AG09319 (cell line): Measurements from ENCODE around the gene HLA-DRB1.
"Not testable (repeated sequence)": the region's sequence is repeated elsewhere in the genome, so short reads cannot be mapped to it uniquely, and the experiment has no call there.

Experiments
- DNase-seq: peaks from one replicate; pipeline ENCODE4 v3.0.0-alpha.2; 2010; ENCODE audit warnings: low read depth; ENCODE audit errors: extremely low read depth
- TF ChIP-seq, protein P1 (sequence below): IDR thresholded peaks from 2 replicates; pipeline ENCODE4 v1.5.1; 2011; ENCODE audit warnings: low read depth, mild to moderate bottlenecking, inconsistent platforms, low read length, moderate library complexity

Gene HLA-DRB1

DNA sequence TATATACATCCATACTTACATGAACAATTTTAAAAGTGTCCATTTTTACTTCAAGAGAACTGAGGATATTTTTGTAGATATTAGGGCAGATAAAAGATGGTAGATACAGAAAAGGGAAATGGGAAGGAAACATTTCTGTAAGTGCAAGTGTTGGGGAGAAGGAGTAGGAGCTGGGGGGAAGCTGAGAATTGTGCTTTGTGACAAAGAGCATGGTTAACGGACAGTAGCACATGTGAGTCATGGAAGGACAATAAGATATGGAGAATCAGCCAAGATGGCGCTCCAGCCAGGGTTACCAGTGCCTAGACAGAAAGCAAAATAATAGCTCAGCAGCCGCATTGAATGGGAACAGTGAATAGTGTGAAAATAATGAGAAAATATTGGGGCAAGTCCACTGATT, 12.7 kb upstream of the HLA-DRB1 start:
- no peak for DNase-seq
- TF ChIP-seq, protein P1, sequence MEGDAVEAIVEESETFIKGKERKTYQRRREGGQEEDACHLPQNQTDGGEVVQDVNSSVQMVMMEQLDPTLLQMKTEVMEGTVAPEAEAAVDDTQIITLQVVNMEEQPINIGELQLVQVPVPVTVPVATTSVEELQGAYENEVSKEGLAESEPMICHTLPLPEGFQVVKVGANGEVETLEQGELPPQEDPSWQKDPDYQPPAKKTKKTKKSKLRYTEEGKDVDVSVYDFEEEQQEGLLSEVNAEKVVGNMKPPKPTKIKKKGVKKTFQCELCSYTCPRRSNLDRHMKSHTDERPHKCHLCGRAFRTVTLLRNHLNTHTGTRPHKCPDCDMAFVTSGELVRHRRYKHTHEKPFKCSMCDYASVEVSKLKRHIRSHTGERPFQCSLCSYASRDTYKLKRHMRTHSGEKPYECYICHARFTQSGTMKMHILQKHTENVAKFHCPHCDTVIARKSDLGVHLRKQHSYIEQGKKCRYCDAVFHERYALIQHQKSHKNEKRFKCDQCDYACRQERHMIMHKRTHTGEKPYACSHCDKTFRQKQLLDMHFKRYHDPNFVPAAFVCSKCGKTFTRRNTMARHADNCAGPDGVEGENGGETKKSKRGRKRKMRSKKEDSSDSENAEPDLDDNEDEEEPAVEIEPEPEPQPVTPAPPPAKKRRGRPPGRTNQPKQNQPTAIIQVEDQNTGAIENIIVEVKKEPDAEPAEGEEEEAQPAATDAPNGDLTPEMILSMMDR: no peak

DNA sequence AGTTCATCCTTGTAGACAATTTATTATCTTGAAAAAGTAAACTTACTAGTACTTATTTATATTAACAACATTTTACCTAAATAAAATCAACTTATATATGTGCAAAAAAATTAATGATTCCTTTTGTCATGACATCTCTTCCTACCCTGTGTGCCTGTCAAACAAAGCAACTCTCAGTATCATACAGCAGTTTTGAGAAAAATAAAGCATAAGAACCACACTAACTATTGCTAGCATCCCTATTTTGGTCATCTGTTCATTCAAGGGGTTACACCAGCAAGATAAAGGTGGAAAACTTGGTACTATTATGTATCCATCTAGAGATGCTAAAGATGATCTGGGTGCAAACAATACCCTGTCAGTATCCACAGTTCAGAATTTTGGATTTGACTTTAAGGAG, 7.4 kb upstream of the HLA-DRB1 start:
- DNase-seq: no peak
- TF ChIP-seq, protein P1: no peak

DNA sequence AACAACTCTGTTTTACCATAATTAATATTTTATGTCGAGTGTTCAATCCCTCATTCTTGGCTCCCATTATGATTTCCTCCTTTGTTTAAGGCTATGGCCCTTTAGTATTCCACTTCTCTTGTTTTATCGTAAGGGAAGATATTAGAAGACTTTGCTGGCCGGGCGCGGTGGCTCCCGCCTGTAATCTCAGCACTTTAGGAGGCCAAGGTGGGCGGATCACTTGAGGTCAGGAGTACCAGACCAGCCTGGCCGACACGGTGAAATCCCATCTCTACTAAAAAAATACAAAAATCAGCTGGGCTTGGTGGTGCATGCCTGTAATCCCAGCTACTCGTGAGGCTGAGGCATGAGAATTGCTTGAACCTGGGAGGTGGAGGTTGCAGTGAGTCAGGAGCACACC, 1.1 kb upstream of the HLA-DRB1 start:
- DNase-seq: not testable (repeated sequence)

DNA sequence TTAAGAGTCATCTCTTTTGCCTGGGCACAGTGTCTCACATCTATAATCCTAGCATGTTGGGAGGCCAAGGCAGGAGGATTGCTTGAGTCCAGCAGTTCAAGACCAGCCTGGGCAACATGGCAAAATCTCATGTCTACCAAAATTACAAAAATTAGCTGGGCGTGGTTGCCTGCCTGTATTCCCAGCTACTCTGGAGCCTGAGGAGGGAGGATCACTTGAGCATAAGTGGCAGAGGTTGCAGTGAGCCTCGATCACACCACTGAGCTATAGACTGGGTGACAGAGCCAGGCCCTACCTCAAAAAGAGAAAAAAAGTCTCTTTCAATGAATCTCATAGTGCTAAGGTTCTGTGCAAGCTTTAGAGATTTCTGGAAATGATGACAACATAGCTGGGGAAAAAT, 1.5 kb downstream of the HLA-DRB1 start:
- TF ChIP-seq, protein P1: no peak
- no peak for DNase-seq

DNA sequence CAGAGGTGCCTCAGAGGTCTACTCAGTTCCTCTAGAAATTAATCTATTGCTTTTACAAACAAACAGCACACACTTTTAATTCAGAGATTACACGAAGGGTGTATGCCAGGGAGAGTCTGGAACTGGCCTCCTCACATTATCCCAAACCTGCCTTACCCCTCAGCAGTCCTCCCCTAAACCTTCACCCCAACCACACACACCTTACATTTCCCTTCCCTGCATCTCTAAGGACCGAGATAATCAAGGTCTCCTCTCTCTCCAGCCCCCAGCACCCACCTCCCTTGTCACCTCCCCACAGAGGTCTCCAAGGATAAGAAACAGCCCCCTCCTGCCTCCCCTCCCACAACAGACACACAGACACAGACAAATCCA, 6.1 kb downstream of the HLA-DRB1 start:
- no peak for DNase-seq
- TF ChIP-seq, protein P1: no peak

DNA sequence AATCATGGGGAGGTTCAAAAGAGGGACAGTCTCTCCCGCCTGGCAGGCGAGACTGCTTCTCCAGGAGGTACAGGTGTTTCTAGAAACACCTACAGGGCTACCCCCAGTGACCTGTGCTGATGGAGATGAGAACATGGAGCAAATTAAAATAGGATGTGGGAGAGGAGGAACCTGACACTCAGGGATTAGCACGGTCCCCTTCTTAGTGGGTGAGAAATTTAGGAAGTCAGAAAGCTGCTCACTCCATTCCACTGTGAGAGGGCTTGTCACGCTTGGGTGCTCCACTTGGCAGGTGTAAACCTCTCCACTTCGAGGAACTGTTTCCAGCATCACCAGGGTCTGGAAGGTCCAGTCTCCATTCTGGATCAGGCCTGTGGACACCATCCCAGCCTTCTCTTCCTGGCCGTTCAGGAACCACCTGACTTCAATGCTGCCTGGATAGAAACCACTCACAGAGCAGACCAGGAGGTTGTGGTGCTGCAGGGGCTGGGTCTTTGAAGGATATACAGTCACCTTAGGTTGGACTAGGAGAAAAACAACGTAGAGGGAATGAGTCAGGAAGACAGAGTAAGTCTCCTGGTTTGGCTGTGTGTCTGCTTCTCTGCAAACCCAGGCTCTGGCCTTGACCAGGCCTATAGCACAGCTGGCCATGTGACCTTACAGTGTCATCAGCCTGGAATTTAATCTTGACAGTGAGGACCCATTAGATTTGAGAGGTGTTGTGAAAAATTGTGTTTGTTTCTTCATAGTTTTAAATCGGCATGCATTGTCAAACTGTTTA, 8.1 kb downstream of the HLA-DRB1 start:
- TF ChIP-seq, protein P1: no peak
- DNase-seq: no peak

DNA sequence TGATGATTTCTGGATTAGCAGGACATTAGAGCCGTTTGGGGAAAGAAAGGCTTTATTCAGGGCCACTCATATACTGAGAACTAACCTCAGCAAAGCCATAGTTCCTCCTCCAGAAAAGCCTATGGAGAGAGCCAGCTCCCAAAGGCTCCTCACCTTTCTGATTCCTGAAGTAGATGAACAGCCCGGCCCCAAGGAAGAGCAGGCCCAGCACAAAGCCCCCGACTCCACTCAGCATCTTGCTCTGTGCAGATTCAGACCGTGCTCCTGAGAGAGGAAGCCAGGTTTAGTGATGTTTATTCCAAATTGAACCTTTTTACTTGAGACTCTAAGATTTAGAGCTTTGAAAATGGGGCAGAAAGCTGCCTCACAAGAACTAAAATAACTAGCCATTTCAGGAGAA, 9.1 kb downstream of the HLA-DRB1 start:
- DNase-seq: no peak
- TF ChIP-seq, protein P1: no peak

DNA sequence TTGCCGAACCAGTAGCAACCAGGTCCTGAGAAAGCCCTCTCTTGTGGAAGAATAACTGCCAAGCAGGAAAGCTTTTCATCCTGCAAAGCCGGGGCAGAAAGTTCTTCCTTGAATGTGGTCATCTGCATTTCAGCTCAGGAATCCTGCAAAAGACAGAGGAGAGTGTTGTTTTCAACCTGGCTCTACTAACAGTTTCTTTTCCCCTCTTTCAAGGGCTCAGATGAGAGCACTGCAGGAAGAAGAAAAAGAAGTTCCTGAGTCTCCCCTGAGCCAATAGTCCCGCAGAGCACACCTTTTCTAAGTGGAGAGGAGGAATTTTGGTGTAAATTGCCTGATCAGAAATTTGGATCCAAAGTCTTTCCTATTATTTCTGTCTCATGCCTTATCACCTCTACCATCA, 10.7 kb downstream of the HLA-DRB1 start:
- no peak for DNase-seq
- TF ChIP-seq, protein P1: no peak

DNA sequence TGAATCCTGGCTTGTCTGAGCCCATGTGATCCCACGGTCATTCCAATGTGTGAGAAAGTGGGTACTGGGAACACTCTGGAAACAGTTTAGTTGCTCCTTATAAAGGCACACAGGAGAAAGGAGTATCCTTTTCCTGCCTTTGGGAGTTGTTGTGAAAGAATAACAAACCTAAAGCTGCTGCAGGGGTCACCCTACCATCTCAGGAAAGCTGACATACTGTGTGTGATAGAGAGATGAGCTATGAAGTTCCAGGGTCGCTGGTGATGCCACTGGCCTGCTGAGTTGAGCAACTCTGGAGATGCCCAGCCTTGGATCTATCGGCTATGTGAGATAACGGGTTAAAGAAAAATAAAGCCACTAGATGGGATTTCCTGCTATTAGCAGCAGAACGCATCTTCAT, 12.2 kb downstream of the HLA-DRB1 start:
- DNase-seq: not testable (repeated sequence)
